Left hindlimb (tissue), 1 donor: ENCODE data around the gene LRRC53.

ENCODE experiments used
- DNase-seq: peaks from one replicate; pipeline ENCODE4 v3.0.0-alpha.2; 2018

The LRRC53 gene

DNA sequence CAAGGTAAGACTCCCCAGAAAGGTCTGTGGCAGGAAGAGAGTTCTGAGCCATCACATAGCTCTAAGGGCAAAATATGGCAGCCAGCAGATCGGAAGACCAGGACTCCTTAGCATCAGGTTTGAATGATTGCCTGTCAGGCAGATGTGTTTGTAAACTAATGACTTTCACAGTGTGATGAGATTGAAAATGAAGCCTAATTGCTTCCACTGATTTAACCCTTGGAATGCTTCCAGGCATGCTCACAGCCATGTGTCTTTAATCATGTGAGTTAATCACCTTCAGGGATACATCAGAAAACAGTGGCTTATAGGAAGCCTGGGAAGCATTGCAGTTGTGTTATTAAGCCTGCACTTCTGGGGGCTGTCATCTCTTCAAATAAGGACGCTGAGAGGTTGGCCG, 82.8 kb downstream of the LRRC53 start:
- DNase-seq = no peak

DNA sequence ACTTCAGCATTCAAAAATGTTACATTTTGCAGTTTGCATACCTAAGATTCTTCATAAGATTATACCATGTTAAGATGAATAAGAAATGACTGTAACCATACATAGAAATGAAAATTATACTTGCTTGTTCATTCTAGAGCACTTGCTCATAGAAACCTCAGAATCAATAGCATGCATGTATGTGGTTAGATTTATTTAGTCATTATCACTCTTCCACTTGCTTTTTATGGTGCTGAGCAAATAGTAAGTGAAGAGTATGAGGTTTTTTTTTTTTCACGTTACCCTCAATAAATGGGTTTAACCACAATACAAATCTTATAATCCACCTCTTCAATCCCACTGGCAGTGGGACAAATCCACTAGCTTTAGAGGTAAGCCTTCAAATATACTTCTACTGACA, 84.7 kb downstream of the LRRC53 start:
- DNase-seq = no peak

DNA sequence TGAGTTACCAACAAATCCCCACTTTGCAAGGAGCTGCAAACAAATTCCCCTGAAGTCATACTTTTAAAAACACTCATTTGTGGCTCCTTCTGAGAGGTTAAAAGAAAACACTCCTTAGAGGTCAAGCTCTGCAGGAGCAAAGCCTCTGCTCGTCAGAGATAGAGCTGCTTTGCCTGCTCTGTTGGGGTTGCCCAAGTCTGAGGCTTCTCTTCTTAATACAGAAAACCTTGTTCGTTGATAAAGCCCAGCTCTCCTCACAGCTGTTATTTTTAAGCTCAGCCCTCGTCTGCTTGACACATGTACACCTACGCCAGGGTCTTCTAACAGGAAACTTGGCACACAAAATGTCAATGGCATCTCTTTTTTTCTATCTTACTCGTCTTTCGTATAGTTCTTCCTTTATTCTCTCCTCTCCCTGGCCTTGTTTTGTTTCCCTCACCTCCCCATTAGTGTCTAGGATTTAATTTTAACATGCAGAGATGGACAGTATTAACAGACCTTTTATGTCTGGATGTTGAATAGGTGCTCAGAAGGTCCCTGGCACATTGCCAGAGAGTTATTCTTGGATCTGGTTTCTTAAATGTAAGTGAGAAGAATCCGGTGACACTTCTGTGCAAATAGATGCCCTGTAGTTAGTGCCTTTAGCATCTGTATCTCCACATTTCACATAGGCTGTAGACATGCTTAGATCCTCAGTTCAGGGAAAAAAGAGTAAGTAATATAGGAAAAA, 86.0 kb downstream of the LRRC53 start:
- no peak for DNase-seq

- DNase-seq = no peak
Observed at GRCh38 chr1:74425676-74426075, 86.7 kb downstream of the LRRC53 start.

GRCh38 chr1:74423471-74423870, 88.9 kb downstream of the LRRC53 start:
- DNase-seq = no peak

GRCh38 chr1:74422421-74423292, 89.8 kb downstream of the LRRC53 start:
- DNase-seq = no peak

GRCh38 chr1:74420467-74420866, 91.9 kb downstream of the LRRC53 start:
- no peak for DNase-seq
